GM08714 (cell line): ENCODE measurements around the gene FRS2.

ENCODE experiments used
- H3K4me3 ChIP-seq: fragments of 200-500 bp; sonication (Bioruptor generic); 2 replicates; pipeline ENCODE4 v1.5.1; 2014; ENCODE audit warnings: mild to moderate bottlenecking, low read length, inconsistent platforms
- ZNF274 ChIP-seq: IDR thresholded peaks from 2 replicates; pipeline ENCODE4 v1.6.1; 2012; ENCODE audit warnings: mild to moderate bottlenecking, low read depth, low read length

The FRS2 gene

GRCh38 chr12:69470189-69471075 lies at the start of gene FRS2:
FRS2 (plus strand) TSS chr12:69470388; CDS start chr12:69569031, 98,643 bp downstream.
- TF ChIP-seq ZNF274, result no peak
- peak within 1 kb of the TSS; percentile 86 for H3K4me3 ChIP-seq

GRCh38 chr12:69421548-69421947 lies 48.6 kb upstream of the FRS2 start:
- TF ChIP-seq ZNF274, result no peak
- H3K4me3 ChIP-seq, result no peak overlapping the region

GRCh38 chr12:69423037-69423905 lies 46.9 kb upstream of the FRS2 start:
- H3K4me3 ChIP-seq, result no peak overlapping the region
- TF ChIP-seq ZNF274, result no peak

- TF ChIP-seq ZNF274, result no peak
- H3K4me3 ChIP-seq, result no peak overlapping the region
Observed at GRCh38 chr12:69425417-69425816, 44.8 kb upstream of the FRS2 start.

- no peak for TF ChIP-seq ZNF274
- H3K4me3 ChIP-seq, result no peak overlapping the region
Observed at GRCh38 chr12:69428351-69429073, 41.7 kb upstream of the FRS2 start.

GRCh38 chr12:69430942-69431590 lies 39.1 kb upstream of the FRS2 start:
- no peak overlapping the region for H3K4me3 ChIP-seq
- no peak for TF ChIP-seq ZNF274

- no peak overlapping the region for H3K4me3 ChIP-seq
- TF ChIP-seq ZNF274, result no peak
Observed at GRCh38 chr12:69431591-69432222, 38.5 kb upstream of the FRS2 start.

GRCh38 chr12:69433653-69434052 lies 36.5 kb upstream of the FRS2 start:
- no peak for TF ChIP-seq ZNF274
- H3K4me3 ChIP-seq, result no peak overlapping the region

GRCh38 chr12:69435644-69436043 lies 34.5 kb upstream of the FRS2 start:
- no peak overlapping the region for H3K4me3 ChIP-seq

GRCh38 chr12:69437073-69437472 lies 33.1 kb upstream of the FRS2 start:
- TF ChIP-seq ZNF274, result no peak
- H3K4me3 ChIP-seq, result no peak overlapping the region

More at GRCh38 chr12:69435644-69436043, 34.5 kb upstream of the FRS2 start:
- no peak for TF ChIP-seq ZNF274

- no peak for TF ChIP-seq ZNF274
- no peak overlapping the region for H3K4me3 ChIP-seq
Observed at GRCh38 chr12:69438539-69438938, 31.6 kb upstream of the FRS2 start.

- H3K4me3 ChIP-seq, result no peak overlapping the region
Observed at GRCh38 chr12:69440016-69440415, 30.2 kb upstream of the FRS2 start.

GRCh38 chr12:69440886-69441285 lies 29.3 kb upstream of the FRS2 start:
- no peak overlapping the region for H3K4me3 ChIP-seq
- no peak for TF ChIP-seq ZNF274

More at GRCh38 chr12:69440016-69440415, 30.2 kb upstream of the FRS2 start:
- TF ChIP-seq ZNF274, result no peak

GRCh38 chr12:69442894-69443293 lies 27.3 kb upstream of the FRS2 start:
- TF ChIP-seq ZNF274, result no peak
- H3K4me3 ChIP-seq, result no peak overlapping the region
